GM18951 (cell line): ENCODE results near the gene LIM2.
A peak's percentile ranks its signal among the peaks of the same experiment; 100 is the strongest.

Experiments
- POLR2A ChIP-seq: IDR thresholded peaks from 4 replicates; pipeline ENCODE4 v1.6.1; 2011; ENCODE audit warnings: mild to moderate bottlenecking; ENCODE audit not compliant: insufficient read length, insufficient read depth; ENCODE audit errors: extremely low read depth
- in situ Hi-C: fragments of 300-500 bp; cut with MboI; formaldehyde crosslinking; loops from one replicate; pipeline ENCODE4 v1.12.0; 2022; ENCODE audit warnings: low sequenced_read_pairs, mixed read lengths, inconsistent platforms; ENCODE audit not compliant: unreplicated experiment

LIM2 gene

GRCh38 chr19:51366389-51367254, 21.2 kb downstream of the LIM2 start:
- TF ChIP-seq POLR2A, result peak; percentile 81
- in situ Hi-C loops, result no loop called here

GRCh38 chr19:51365965-51366388, 21.8 kb downstream of the LIM2 start, which contains the start of gene ETFB:
ETFB (minus strand) TSS chr19:51366388; CDS start chr19:51366326, 62 bp downstream.
- in situ Hi-C loops, result no loop called here
- TF ChIP-seq POLR2A, result peak; percentile 73

- no peak for TF ChIP-seq POLR2A
- in situ Hi-C loops, result no loop called here
These were observed 22.4 kb downstream of the LIM2 start for GRCh38 chr19:51365211-51365964.

GRCh38 chr19:51364200-51365106, 23.3 kb downstream of the LIM2 start:
- in situ Hi-C loops, result no loop called here

GRCh38 chr19:51361239-51361638, 26.5 kb downstream of the LIM2 start:
- in situ Hi-C loops, result no loop called here
- no peak for TF ChIP-seq POLR2A

More at GRCh38 chr19:51364200-51365106, 23.3 kb downstream of the LIM2 start:
- TF ChIP-seq POLR2A, result no peak

- TF ChIP-seq POLR2A, result no peak
- in situ Hi-C loops, result no loop called here
These were observed 28.5 kb downstream of the LIM2 start for GRCh38 chr19:51359294-51359693.

- no peak for TF ChIP-seq POLR2A
- in situ Hi-C loops, result no loop called here
These were observed 29.8 kb downstream of the LIM2 start for GRCh38 chr19:51357952-51358351.

- in situ Hi-C loops, result no loop called here
- no peak for TF ChIP-seq POLR2A
These were observed 31.5 kb downstream of the LIM2 start for GRCh38 chr19:51356159-51356801.

GRCh38 chr19:51354742-51355148, 33.0 kb downstream of the LIM2 start:
- in situ Hi-C loops, result no loop called here

GRCh38 chr19:51354103-51354741, 33.6 kb downstream of the LIM2 start:
- in situ Hi-C loops, result no loop called here
- no peak for TF ChIP-seq POLR2A

More at GRCh38 chr19:51354742-51355148, 33.0 kb downstream of the LIM2 start:
- no peak for TF ChIP-seq POLR2A

- TF ChIP-seq POLR2A, result no peak
- in situ Hi-C loops, result no loop called here
These were observed 34.9 kb downstream of the LIM2 start for GRCh38 chr19:51352783-51353360.
